SU-DHL-6 (cell line): ENCODE results near the gene ZMYND8.
A peak's percentile ranks its signal among the peaks of the same experiment; 100 is the strongest.

Experiments
- H2AFZ ChIP-seq: fragments of 200-600 bp; sonication (generic); 2 replicates; pipeline ENCODE4 v1.6.1; 2014; ENCODE audit warnings: low read depth, mild to moderate bottlenecking, moderate library complexity, mixed read lengths, antibody characterized with exemption, low read length; ENCODE audit not compliant: severe bottlenecking
- H3F3A ChIP-seq: fragments of 200-600 bp; shearing (Covaris generic); 2 replicates; pipeline ENCODE4 v1.6.0; 2016; ENCODE audit warnings: antibody characterized with exemption, mild to moderate bottlenecking; ENCODE audit not compliant: insufficient read depth
- H3K27ac ChIP-seq: fragments of 200-600 bp; sonication (generic); 2 replicates; pipeline ENCODE4 v1.5.1; 2016; ENCODE audit warnings: low read depth, mild to moderate bottlenecking, low read length, moderate library complexity, mixed read lengths
- H3K27me3 ChIP-seq: fragments of 200-600 bp; sonication (generic), shearing (Covaris generic); 2 replicates; pipeline ENCODE4 v1.6.0; 2014; ENCODE audit warnings: mild to moderate bottlenecking, low read length
- H3K36me3 ChIP-seq: fragments of 200-600 bp; sonication (generic); 2 replicates; pipeline ENCODE4 v1.6.1; 2014; ENCODE audit warnings: mild to moderate bottlenecking, low read length, mixed read lengths
- H3K4me2 ChIP-seq: fragments of 300-600, 200-600 bp; shearing (Covaris generic), sonication (generic); 2 replicates; pipeline ENCODE4 v1.6.0; 2014; ENCODE audit warnings: low read length, low read depth, mild to moderate bottlenecking; ENCODE audit not compliant: poor library complexity, severe bottlenecking
- H3K4me3 ChIP-seq: fragments of 200-600 bp; sonication (generic); 2 replicates; pipeline ENCODE4 v1.5.1; 2014; ENCODE audit warnings: antibody characterized with exemption, low read length, mild to moderate bottlenecking, mixed read lengths; ENCODE audit not compliant: insufficient read depth, poor library complexity, severe bottlenecking
- H3K79me2 ChIP-seq: fragments of 200-600 bp; sonication (generic); 2 replicates; pipeline ENCODE4 v1.6.1; 2014; ENCODE audit warnings: mild to moderate bottlenecking, low read length, moderate library complexity; ENCODE audit not compliant: insufficient read depth
- H3K9ac ChIP-seq: fragments of 200-600 bp; sonication (generic); 2 replicates; pipeline ENCODE4 v1.7.0; 2014; ENCODE audit warnings: mild to moderate bottlenecking, low read length
- H3K9me2 ChIP-seq: fragments of 200-600 bp; sonication (generic); replicated peaks from 2 replicates; pipeline ENCODE4 v1.6.1; 2014; ENCODE audit warnings: low read length; ENCODE audit not compliant: insufficient read depth
- H3K9me3 ChIP-seq: fragments of 200-600 bp; sonication (generic); 2 replicates; pipeline ENCODE4 v1.6.1; 2014; ENCODE audit warnings: low read length, mixed read lengths; ENCODE audit not compliant: insufficient read depth
- H4K20me1 ChIP-seq: fragments of 200-600 bp; sonication (generic); 2 replicates; pipeline ENCODE4 v1.6.1; 2014; ENCODE audit warnings: low read depth, mild to moderate bottlenecking, antibody characterized with exemption, low read length, moderate library complexity, mixed read lengths
- EZH2phosphoT487 ChIP-seq: fragments of 200-600 bp; sonication (generic), shearing (Covaris generic); conservative IDR thresholded peaks from 2 replicates; pipeline ENCODE4 v1.6.1; 2018; ENCODE audit warnings: mild to moderate bottlenecking, antibody characterized with exemption, low read length, moderate library complexity, mixed read lengths
- TF ChIP-seq, protein P1 (sequence below): fragments of 200-600 bp; sonication (generic); IDR thresholded peaks from one replicate; pipeline ENCODE4 v1.5.1; 2017; ENCODE audit warnings: antibody characterized with exemption, mild to moderate bottlenecking, low read length, moderate library complexity; ENCODE audit not compliant: insufficient read depth, poor library complexity, severe bottlenecking

Gene ZMYND8

DNA sequence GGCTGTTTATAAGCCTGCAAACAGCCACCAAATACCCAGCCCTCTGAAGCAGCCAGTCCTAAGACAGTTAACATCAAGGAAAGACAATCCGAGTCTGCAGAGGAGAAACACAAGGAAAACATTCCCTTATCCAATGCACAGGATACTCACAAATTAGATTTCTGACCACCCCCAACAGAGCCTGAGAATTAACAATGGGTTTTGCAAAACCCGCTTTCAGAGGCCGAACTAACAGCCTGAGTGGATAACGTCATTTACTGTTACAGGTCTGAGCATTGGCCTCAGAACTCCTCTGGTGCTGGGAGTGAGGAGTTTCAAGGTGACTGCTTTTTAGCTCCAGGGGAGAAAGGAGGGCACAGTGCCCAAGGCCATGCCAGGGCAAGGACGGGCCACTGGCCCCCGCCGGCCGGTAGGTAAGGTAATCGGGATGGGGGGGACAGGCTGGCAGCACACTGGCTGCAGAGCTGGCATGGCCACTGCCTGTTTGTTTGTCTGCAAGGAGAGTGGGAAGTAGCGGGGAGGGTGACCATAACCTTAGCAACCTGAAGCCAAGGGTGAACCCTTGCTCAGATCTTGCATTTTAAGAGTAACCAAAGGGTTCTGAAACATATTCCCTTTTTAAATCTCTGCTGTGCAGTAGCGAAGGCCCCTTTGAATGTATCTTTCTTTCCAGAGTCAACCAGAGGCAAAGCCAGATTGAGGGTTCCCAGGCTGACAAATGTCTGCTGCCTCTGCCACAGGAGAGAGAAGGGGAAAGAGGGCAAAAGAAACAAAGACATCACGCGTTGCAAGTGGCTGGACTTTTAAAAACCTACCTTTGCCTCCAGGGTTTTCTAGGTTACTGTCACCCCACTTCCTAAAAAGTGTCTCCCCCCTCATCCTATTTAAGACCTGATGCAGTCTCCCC lies 3.9 kb downstream of the ZMYND8 start:
- no peaks in the 10 kb centered on the region for H3K9me2 ChIP-seq
- peaks cover 50% of the 10 kb centered on the region for H3F3A ChIP-seq
- H3K27ac ChIP-seq: peak overlapping the region; percentile 93
- no peaks in the 10 kb centered on the region for H3K9me3 ChIP-seq
- H4K20me1 ChIP-seq: no peaks in the 10 kb centered on the region
- peaks cover 12% of the 10 kb centered on the region; the same call in 1 of the 2 replicates for H3K36me3 ChIP-seq
- peak overlapping the region; percentile 82 for H3K9ac ChIP-seq
- TF ChIP-seq, protein P1, sequence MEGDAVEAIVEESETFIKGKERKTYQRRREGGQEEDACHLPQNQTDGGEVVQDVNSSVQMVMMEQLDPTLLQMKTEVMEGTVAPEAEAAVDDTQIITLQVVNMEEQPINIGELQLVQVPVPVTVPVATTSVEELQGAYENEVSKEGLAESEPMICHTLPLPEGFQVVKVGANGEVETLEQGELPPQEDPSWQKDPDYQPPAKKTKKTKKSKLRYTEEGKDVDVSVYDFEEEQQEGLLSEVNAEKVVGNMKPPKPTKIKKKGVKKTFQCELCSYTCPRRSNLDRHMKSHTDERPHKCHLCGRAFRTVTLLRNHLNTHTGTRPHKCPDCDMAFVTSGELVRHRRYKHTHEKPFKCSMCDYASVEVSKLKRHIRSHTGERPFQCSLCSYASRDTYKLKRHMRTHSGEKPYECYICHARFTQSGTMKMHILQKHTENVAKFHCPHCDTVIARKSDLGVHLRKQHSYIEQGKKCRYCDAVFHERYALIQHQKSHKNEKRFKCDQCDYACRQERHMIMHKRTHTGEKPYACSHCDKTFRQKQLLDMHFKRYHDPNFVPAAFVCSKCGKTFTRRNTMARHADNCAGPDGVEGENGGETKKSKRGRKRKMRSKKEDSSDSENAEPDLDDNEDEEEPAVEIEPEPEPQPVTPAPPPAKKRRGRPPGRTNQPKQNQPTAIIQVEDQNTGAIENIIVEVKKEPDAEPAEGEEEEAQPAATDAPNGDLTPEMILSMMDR: no peak
- TF ChIP-seq EZH2phosphoT487: no peak
- no peaks in the 10 kb centered on the region for H3K27me3 ChIP-seq
- peak overlapping the region; percentile 98 for H3K4me2 ChIP-seq
- H3K79me2 ChIP-seq: peaks cover 89% of the 10 kb centered on the region
- H2AFZ ChIP-seq: no peak overlapping the region
- peak overlapping the region; percentile 61 for H3K4me3 ChIP-seq

DNA sequence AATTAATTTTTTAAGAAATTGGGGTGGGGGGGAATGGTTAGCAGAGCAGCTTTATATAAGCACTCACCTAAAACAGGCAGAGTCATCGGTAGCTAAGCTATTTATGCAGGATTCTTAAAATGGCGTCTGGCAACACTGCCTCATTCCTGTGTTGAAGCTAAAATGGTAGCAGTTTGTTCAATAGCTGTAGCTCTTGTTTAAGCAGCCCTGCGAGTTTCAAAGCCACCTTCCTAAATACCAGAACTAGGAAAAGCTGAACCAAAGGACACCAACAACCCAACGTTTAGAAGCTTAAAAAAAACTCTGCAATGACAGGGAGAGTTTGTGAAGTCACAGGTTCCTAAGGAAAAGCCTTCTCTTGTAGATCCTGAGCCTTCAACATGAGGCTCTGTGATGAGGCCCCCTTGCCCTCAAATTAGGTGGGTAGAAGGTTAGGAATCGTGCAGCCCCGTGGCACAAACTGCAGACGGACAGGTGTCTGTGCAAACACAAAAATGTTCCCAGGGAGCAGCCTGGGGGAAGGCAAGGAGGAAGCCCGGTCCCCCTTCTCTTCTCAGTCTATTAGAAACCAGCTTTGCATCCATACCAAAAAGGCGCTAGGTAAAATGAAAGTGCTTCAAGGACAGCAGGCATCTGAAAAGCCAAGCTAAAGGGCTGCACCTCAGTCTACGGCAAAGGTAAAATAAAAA lies 4.7 kb downstream of the ZMYND8 start:
- Histone ChIP-seq H2AFZ (no peak overlapping the region), H4K20me1 (no peaks in the 10 kb centered on the region), H3K36me3 (peaks cover 15% of the 10 kb centered on the region; the same call in 1 of the 2 replicates), H3K4me3 (peak overlapping the region; percentile 61), H3K9me2 (no peaks in the 10 kb centered on the region), H3K27ac (peak overlapping the region; percentile 93), H3K9ac (peak overlapping the region; percentile 82), H3K9me3 (no peaks in the 10 kb centered on the region), H3K4me2 (peak overlapping the region; percentile 98), H3K27me3 (no peaks in the 10 kb centered on the region), H3K79me2 (peaks cover 97% of the 10 kb centered on the region), H3F3A (peaks cover 43% of the 10 kb centered on the region)
- no peak for TF ChIP-seq EZH2phosphoT487
- TF ChIP-seq, protein P1: no peak

DNA sequence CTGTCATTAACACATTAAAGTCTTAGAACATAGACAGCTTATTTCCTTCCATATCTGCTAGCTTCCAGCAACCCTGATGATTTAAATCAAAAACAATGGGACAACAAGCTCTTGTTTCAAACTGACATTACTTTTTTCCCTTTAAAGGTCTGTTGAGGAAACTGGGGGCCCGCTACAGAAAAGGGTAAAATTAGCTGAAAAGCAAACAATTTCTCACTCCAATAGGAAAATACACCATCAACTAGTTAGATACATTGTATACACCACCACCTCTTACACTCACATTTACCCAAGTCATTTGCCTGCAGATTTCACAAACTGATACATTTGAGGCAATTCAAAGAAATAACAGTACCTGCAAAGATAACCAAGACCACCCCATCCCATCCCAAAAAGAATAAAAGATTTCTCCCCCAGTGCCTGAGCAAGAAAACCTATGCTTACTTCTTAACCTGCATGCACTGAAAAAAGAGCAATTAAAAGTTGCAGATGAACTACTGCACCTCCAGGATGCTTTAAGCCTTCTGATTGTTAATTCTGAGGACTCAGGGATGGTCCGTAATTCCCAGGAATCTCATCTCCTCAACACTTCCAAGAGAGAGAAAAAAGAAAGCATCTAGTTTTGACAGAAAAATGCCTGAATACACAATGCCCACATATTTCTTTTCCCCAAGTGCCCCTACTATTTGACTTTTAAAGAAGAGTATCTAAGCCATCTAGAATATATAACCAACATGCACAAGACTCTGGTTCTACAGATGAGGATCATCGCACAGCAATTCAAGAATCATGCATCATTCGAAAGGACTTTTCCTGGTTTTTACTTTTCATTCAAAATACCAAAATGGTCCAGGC lies 5.6 kb downstream of the ZMYND8 start:
- peak overlapping the region; percentile 98 for H3K4me2 ChIP-seq
- peak overlapping the region; percentile 82 for H3K9ac ChIP-seq
- H3K79me2 ChIP-seq: peaks cover 100% of the 10 kb centered on the region
- no peaks in the 10 kb centered on the region for H3K9me3 ChIP-seq
- H3F3A ChIP-seq: peaks cover 43% of the 10 kb centered on the region
- no peak overlapping the region for H2AFZ ChIP-seq
- no peaks in the 10 kb centered on the region for H4K20me1 ChIP-seq
- H3K27me3 ChIP-seq: no peaks in the 10 kb centered on the region
- no peaks in the 10 kb centered on the region for H3K9me2 ChIP-seq
- no peak for TF ChIP-seq EZH2phosphoT487
- TF ChIP-seq, protein P1: no peak
- peaks cover 15% of the 10 kb centered on the region; the same call in 1 of the 2 replicates for H3K36me3 ChIP-seq
- peak overlapping the region; percentile 61 for H3K4me3 ChIP-seq
- H3K27ac ChIP-seq: peak overlapping the region; percentile 93
